Measurements from ENCODE around the gene CPNE5. TPM values are rescaled to one million over a fixed set of nuclear protein-coding genes. Genes with fewer than 3 reads are reported as not detected.

The CPNE5 gene
- total and polyA plus RNA-seq, 9 donors = 1.4 to 22.1 (median 6.2) TPM

- H3K36me3 ChIP-seq = no peaks in the 10 kb centered on the region
- no peak for TF ChIP-seq CTCF (IDR thresholded peaks at IDR 0.05)
- no peak for TF ChIP-seq EP300 (IDR thresholded peaks at IDR 0.05)
- no peak for TF ChIP-seq POLR2A (IDR thresholded peaks at IDR 0.05)
- peak in 1 of 5 donors; percentile 27 for DNase-seq
- no peak overlapping the region for H3K4me3 ChIP-seq
- intact Hi-C loops (cut with DNase I) = no loop called here
- WGBS, 3 donors = 76 to 85% (median 78%) methylated on average over 12 of the region's 12 CpGs
- no peaks in the 10 kb centered on the region for H3K4me1 ChIP-seq (ENCODE audit: insufficient read depth)
- no peaks in the 10 kb centered on the region for H3K27me3 ChIP-seq
- no peak overlapping the region for H3K27ac ChIP-seq
- no peaks in the 10 kb centered on the region for H3K9me3 ChIP-seq
These were observed 121.2 kb downstream of the CPNE5 start for GRCh38 chr6:36717871-36718540.

GRCh38 chr6:36717231-36717825 is 121.9 kb downstream of the CPNE5 start:
- peak in 1 of 5 donors; percentile 10 for DNase-seq
- no peaks in the 10 kb centered on the region for H3K36me3 ChIP-seq
- H3K4me3 ChIP-seq = no peak overlapping the region
- 57 to 70% (median 58%) methylated on average over 13 of the region's 13 CpGs for WGBS, 3 donors
- TF ChIP-seq POLR2A (IDR thresholded peaks at IDR 0.05) (no peak), CTCF (IDR thresholded peaks at IDR 0.05) (no peak), EP300 (IDR thresholded peaks at IDR 0.05) (no peak)
- intact Hi-C loops (cut with DNase I) = no loop called here
- H3K27me3 ChIP-seq = no peaks in the 10 kb centered on the region
- H3K4me1 ChIP-seq (ENCODE audit: insufficient read depth) = no peaks in the 10 kb centered on the region
- H3K9me3 ChIP-seq = no peaks in the 10 kb centered on the region
- no peak overlapping the region for H3K27ac ChIP-seq

- no peaks in the 10 kb centered on the region for H3K4me1 ChIP-seq (ENCODE audit: insufficient read depth)
- TF ChIP-seq EP300 (IDR thresholded peaks at IDR 0.05) (no peak), CTCF (IDR thresholded peaks at IDR 0.05) (no peak), POLR2A (IDR thresholded peaks at IDR 0.05) (no peak)
- intact Hi-C loops (cut with DNase I) = no loop called here
- H3K27ac ChIP-seq = no peak overlapping the region
- no peaks in the 10 kb centered on the region for H3K36me3 ChIP-seq
- no peaks in the 10 kb centered on the region for H3K27me3 ChIP-seq
- WGBS, 3 donors = 86 to 89% (median 89%) methylated on average over 8 of the region's 8 CpGs
- no peaks in the 10 kb centered on the region for H3K9me3 ChIP-seq
- H3K4me3 ChIP-seq = no peak overlapping the region
- no peak for DNase-seq
These were observed 122.7 kb downstream of the CPNE5 start for GRCh38 chr6:36716476-36717093.

- Histone ChIP-seq H3K27ac (no peak overlapping the region), H3K4me3 (no peak overlapping the region), H3K36me3 (no peaks in the 10 kb centered on the region), H3K4me1 (ENCODE audit: insufficient read depth) (no peaks in the 10 kb centered on the region), H3K27me3 (no peaks in the 10 kb centered on the region), H3K9me3 (no peaks in the 10 kb centered on the region)
- DNase-seq = no peak
- WGBS, 3 donors = 87 to 89% (median 89%) methylated on average over 7 of the region's 7 CpGs
- intact Hi-C loops (cut with DNase I) = no loop called here
- TF ChIP-seq POLR2A (IDR thresholded peaks at IDR 0.05) = no peak
- no peak for TF ChIP-seq CTCF (IDR thresholded peaks at IDR 0.05)
- TF ChIP-seq EP300 (IDR thresholded peaks at IDR 0.05) = no peak
These were observed 123.8 kb downstream of the CPNE5 start for GRCh38 chr6:36715469-36715868.

Data from ovary (tissue), 9 donors.